ENCODE measurements around the gene TASP1.

TASP1 gene

DNA sequence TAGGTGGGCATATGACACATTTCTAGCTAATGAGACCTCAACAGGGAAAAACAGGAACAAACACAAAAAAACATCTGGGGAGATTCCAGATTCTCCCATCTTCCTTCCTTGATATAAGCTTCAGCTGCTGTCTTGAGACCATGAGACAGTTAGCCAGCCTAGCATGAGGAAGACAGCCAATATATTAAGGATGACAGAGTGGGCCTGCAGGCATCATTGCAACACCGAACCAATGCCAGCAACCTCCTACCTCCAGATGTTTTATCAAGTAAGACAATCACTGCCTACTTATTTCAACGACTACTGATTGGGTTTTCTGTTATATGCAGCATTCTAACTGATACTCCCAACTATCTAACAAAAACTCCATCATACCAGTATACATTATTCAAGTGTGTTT lies 298.6 kb downstream of the TASP1 start:
- DNase-seq: no peak
